ENCODE results near the gene BTN3A1.

- TF ChIP-seq CTCF (IDR thresholded peaks at IDR 0.05) (no peak), POLR2AphosphoS5 (IDR thresholded peaks at IDR 0.05; ENCODE audit: insufficient read depth in 1 of 2, low read depth in 1 of 2) (no peak)
Measured at GRCh38 chr6:26401389-26401986, 587 bp upstream of the BTN3A1 start.

Data from vagina (tissue), 2 donors.